Activated CD4-positive, CD25-positive, alpha-beta regulatory T cell treated with anti-CD3 and anti-CD28 coated beads, Interleukin-2, amount 50 U/mL, for 16 hours (primary cell): Measurements from ENCODE around the gene PCGF2.
"Not testable (repeated sequence)": the region's sequence is repeated elsewhere in the genome, so short reads cannot be mapped to it uniquely, and the experiment has no call there.

ENCODE experiments used
- DNase-seq: peaks from one replicate; pipeline ENCODE4 v3.0.0-alpha.2; 2020; ENCODE audit warnings: low read depth, low spot score

Gene PCGF2

GRCh38 chr17:38748149-38748891 is at the start of gene PCGF2:
Gene PCGF2 (minus strand): TSS chr17:38748336. CDS start chr17:38740402, 7,934 bp downstream.
- DNase-seq: no peak

GRCh38 chr17:38797828-38798227 is 49.7 kb upstream of the PCGF2 start:
- DNase-seq: no peak

DNA sequence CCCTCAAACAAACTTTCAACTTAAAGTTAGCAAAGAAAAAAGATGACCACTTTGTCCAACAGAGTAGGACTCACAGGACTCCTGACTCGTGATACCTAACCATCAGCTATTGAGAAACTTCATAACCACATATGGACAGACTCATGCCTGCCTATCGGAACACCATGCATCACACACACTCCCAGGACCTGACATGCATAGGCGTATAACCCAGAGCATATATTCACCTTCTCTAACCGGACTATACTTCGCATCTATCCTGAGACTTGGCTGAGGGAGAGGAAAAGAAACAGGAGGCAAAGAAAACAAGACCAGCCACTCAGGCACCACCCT is 49.0 kb upstream of the PCGF2 start:
- no peak for DNase-seq

- no peak for DNase-seq
These were observed 48.5 kb upstream of the PCGF2 start for GRCh38 chr17:38796451-38797157.

GRCh38 chr17:38794221-38794620 is 46.1 kb upstream of the PCGF2 start:
- DNase-seq: no peak

GRCh38 chr17:38791162-38791561 is 43.0 kb upstream of the PCGF2 start:
- no peak for DNase-seq

DNA sequence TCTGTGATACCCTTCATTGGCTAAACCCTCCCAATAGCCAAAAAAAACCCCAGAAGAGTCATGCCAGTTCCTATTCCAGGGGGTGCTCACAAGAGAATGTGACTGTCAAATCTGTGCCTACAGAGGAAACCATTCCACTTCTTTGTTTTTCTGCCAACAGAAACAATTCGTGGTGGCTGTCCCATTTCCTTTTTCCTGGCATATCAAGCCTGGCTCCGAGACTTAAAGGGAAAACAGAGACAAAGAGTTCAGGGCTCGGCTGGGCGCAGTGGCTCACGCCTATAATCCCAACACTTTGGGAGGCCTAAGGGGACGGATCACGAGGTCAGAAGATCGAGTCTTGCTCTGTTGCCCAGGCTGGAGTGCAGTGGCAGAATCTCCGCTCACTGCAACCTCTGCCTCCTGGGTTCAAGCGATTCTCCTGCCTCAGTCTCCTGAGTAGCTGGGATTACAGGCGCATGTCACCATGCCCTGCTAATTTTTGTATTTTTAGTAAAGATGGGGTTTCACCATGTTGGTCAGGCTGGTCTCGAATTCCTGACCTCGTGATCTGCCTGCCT is 42.1 kb upstream of the PCGF2 start:
- DNase-seq: not testable (repeated sequence)

GRCh38 chr17:38789185-38789584 is 41.0 kb upstream of the PCGF2 start:
- no peak for DNase-seq

DNA sequence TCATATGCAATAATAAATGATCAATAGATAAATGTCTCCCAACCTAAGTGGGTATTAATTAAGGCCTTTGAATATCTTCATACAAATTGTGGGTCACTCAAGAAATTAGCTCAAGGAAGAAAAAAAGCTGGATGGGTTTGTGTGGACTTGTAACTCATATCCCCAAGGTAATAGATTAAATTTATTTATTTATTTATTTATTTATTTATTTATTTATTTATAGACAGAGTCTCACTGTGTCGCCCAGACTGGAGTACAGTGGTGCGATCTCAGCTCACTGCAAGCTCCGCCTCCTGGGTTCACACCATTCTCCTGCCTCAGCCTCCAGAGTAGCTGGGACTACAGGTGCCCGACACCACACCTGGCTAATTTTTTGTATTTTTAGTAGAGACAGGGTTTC is 39.9 kb upstream of the PCGF2 start:
- not testable (repeated sequence) for DNase-seq

DNA sequence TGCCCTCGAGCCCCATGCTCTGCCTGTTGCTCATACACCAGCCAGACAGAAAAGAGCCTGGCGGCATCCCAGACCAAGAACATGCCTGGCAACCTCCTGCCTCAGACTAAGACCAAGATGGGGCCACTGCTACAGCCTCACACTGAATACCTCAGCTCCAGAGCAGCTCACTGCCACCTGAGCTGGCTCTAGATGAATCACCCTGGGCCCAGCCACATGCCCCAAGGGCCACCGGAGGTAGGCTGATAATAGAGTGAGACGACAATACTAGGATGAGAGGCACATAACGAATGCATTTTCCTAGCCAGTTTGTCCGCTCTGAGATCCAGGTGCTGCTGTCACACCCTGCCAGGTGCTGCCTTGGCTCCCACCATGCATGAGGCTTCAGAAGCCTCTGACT is 38.2 kb upstream of the PCGF2 start:
- no peak for DNase-seq

DNA sequence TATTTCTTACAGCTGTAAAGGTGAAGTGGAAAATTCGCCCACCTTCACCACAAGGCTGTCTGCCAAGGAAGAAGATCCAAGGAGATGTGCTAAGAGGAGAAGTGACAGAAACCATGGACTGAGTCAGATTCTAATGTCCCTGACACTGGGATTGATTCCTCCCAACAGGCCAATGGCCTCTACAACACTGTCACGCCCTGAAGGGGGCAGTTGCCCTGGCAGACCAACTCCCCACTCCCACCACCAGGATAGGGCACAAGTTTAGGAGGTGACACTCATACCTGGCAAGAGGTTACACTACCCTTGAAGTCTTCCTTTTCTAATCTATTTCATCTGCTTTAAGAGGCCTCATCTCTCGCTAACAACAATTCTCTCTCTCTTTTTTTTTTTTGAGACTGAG is 35.1 kb upstream of the PCGF2 start:
- DNase-seq: no peak

DNA sequence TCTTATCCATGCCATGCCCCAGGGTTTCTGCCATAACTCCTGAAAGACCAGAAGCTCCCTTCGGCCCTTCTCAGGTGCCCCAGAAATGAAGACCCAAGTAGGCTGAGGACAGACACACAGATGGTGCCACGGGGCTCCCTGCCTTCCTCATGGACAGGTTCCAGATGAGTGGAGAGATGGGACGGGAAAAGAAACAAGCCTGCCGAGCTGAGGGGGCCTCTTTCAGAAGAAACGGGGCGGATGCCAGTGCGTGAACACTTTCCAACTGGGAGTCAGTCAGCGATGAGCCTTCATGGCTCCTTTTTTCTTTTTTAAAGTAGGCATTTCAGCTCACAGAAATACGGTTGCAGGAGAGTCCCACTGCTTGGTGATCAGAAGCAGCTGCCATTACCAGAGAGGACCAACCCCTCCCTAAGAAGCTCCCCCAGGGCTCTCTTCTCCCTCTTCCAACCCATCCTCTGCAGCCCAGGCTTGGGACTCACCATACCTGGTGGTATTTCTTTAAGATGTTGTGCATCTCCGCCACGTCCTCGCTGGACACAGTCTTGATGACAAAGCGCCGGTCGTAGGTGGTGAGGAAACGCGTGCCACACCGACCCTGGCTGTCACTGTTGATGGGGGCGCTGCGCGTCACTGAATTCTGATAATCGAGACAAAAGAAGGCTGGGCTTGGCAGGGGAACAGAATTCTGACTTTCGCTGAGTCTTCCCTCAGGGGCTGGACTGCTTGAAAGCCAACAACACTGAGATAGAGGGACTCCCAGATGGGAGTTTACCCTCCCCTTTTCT is 32.0 kb upstream of the PCGF2 start:
- DNase-seq: no peak

DNA sequence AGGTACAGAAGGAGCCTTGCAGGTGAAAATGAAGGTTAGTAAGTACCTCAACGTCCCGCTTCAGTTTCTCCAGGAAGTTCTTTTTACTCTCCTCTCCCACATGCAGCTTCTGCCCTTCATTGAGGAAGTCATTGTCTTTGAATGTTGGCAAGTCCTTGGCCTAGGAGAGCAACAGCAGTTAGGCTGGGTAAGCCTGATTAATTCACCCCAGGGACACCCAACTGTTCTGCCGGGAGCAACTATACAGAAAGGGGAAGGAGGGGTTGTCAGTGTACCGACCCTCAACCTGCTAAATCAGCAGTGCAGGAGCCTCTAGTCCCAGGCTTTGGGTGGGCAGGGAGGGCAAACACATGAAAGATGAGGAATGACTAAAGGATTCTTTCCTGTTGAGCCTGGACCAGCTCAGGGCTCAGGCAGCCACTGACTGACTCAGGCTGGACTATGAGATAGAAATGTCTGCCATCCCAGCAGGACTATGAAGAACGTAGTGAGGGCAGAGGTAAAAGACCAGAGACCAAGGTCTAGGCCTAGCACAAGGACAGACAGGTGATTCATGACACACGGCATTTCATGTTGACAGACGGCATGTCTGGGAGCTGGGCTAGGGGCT is 29.6 kb upstream of the PCGF2 start:
- no peak for DNase-seq

GRCh38 chr17:38773258-38773657 is 25.1 kb upstream of the PCGF2 start:
- DNase-seq: no peak

GRCh38 chr17:38768417-38768816 is 20.3 kb upstream of the PCGF2 start:
- no peak for DNase-seq

DNA sequence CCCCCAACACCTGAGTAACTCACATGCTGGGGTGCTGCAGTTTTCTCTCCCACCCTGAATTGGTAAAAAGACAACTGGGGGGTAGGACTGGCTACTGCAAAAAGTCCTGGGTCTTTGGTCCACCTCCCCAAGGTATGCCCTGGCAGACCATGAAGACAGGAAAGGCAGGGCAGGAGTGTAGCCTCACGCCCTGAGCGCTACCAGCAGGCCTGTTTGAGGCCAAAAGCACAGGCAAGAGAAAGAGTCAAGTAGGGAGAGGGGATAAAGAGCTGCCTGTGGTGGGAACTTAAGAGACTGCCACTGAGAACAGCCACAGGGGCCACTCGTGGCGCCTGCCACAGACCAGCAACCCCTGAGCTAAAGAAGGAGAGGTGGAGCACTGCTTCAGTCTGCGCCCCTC is 18.2 kb upstream of the PCGF2 start:
- DNase-seq: no peak

GRCh38 chr17:38762231-38762630 is 14.1 kb upstream of the PCGF2 start:
- no peak for DNase-seq

DNA sequence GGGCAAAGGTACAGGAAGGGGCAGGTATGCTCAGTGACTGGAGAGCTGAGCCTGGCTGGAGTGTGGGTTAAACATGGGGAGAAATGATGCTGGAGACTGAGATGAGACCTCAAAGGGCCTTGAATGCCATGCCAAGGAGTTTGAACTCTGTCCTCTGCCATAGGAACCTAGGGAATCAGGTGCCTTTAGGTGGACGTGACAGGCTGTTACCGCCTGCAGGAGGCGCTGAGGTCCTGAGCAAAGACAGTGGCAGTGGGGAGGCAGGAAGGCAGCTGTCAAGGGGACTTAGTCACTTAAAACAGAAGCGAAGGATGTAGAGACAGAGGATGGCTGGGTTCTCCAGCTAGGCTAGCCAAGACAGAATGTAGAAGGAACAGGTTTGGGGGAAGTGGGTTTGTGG is 13.5 kb upstream of the PCGF2 start:
- DNase-seq: no peak

DNA sequence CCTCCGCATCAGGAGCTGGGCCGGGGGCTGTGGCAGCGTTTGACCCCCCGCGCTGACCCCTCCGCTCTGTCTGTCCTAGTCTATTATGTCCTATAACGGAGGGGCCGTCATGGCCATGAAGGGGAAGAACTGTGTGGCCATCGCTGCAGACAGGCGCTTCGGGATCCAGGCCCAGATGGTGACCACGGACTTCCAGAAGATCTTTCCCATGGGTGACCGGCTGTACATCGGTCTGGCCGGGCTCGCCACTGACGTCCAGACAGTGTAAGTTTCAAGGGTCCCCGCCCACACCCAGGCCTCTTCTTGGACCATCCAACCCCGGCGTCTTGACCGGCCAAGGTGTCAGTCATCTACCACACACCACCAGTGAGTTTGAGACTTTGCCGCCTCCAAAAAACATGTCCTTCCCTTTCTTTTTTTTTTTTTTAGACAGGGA is 5.0 kb upstream of the PCGF2 start:
- DNase-seq: no peak

DNA sequence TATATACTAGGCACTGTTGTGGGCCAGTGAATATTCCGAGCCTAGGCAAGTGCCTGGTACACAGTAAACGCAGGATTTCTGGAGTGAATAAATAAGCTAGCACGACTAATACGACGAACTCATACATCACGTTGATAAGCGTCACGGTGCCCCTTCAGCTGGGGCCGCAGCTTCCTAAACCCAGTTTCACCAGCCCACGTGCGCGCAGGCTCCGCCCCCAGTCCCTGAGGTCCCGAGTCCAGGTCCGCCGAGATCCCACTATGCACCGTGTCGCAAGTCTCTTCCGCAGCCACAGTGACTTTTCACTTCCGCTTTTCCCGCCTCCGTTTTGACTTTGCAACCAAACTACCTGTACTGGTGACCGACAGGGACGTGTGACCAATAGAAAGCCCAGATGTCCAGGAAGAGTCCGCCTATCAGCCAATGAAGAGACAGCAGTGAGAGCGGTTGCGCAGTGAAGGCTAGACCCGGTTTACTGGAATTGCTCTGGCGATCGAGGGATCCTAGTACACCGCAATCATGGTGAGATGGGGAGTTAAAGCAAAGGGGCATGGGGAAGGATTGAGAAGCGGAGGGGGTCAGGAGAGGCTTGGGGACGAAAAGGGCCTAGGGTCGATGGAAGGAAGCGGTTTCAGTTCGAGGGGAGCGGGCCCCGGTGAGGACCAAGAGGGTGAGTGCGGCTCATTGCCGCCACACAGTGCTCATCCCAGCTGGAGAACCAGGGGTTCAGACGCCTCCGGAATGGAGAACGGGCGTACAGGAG is 4.4 kb upstream of the PCGF2 start, which contains the start of gene PSMB3:
Gene PSMB3 (plus strand): TSS at position 434 of the 763 bp plus-strand sequence. CDS start 86 bp downstream, at position 520.
- DNase-seq: peak; percentile 92

DNA sequence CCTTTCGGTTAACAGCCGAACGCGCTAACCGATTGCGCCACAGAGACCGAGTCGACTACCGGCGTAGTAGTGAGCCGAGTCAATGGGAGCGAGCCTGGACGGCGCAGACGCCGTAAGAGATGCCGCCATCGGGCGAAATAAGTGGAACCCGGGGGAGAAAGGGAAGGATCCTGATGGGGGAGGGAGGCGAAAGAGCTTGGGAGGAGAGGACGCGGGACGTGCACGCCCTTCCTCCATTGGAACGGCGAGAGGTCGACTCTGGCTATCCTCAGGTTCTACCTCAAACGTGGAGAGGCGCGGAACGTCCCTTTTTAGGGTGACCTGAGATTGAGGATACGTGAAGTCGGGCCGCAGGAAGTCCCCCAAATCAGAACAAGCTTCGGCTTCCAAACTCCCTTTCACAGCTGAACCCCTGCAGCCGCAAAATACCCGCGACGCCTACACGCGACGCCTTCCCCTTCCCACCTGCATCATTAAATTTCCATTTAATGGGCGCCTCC is 3.7 kb upstream of the PCGF2 start:
- peak; percentile 66 for DNase-seq
